GM18520 (cell line): ENCODE measurements around the gene TMEM238.

ENCODE experiments used
- ATAC-seq: cut with Tn5 transposase; IDR thresholded peaks from one replicate; pipeline ENCODE4 v1.9.1; 2021; ENCODE audit not compliant: unreplicated experiment

TMEM238 gene

DNA sequence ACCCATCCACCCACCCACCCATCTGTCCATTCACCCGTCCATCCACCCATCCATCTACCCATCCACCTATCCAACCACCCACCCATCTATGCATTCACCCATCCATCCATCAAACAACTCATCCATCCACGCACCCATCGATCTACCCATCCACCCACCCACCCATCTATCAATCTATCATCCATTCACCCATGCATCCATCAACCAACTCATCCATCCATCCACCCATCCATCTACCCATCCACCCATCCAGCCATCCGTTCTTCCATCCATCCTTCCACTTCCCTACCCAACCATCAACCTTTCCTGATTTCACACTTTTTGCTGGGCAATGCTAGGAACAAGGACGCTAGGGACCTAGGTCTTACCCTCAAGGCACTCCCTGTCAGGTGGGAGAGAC is 2.1 kb downstream of the TMEM238 start:
- ATAC-seq = no peak

GRCh38 chr19:55379174-55379573 is 4.9 kb downstream of the TMEM238 start:
- ATAC-seq = no peak

- ATAC-seq = no peak
Observed at GRCh38 chr19:55377356-55378131, 6.5 kb downstream of the TMEM238 start.

DNA sequence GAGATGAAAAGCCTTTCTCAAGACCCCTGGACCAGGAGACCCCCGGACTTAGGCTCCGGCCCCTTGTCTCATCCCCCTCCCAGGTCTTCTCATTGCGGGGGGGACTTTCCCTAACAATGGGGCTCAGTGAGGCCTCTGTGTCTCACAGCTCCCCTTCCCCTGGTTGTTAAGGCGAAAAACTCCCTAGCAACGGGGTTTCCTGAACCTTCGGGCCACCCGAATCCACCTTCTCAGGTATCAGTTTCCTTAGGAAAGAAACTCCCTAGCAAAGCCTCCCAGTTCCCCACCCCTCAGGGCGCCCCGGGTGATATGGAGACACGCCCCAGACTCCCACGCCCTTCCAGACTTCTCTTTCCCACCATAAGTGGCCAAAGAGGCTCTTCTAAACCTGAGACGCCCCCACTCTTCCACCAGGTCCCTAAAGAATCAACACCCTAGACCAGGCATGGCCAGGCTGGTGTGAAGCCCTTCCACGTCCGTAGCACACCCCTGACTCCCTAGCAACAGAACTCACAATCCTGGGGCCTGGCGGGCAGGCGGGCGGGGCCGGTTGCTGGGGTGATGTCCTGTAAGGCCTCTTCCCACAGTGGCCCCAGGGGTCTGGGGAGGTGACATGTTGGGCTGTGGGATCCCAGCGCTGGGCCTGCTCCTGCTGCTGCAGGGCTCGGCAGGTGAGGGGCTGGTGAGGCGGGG is 7.7 kb downstream of the TMEM238 start, which contains the start of gene TMEM190:
TMEM190 (plus strand) TSS at position 586 of the 693 bp plus-strand sequence; CDS start at position 614, 28 bp downstream.
- ATAC-seq = no peak

DNA sequence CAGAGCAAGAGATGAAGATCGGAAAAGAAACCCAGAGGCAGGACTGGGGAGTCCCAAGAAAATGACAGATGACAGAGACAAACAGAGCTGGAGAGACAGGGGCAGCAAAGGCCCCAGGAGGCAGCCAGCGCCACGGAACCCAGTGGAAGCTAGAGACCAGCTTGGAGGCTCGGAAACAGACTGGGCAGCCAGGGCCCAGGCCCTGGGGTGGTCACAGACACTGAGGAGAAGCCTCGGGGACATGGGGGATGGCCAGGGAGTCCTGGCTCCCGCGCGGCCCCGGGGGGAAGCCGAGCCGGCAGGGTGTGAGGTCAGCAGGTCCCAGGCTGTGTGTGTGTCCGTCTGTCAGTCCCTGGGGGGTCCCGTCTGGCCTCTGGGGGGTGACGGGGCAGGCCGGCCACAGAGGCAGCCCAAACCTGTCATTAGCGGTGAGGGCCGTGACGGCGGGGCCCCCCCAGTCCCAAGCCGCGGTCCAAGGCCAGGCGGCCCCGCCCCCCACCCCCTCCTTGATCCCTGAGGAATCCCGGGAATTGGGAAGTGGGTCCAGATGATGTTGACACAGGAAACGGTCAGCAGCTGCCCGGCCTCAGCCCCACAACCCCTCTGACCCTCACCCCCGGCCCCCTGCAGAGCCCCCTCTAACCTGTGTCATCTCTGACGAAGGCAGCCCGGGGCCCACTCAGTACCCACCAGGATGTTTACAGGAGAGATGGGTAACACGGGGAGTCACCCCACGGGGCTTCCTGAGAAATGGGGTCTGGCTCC is 9.9 kb downstream of the TMEM238 start:
- no peak for ATAC-seq

GRCh38 chr19:55373306-55373992 is 10.6 kb downstream of the TMEM238 start:
- ATAC-seq = no peak

DNA sequence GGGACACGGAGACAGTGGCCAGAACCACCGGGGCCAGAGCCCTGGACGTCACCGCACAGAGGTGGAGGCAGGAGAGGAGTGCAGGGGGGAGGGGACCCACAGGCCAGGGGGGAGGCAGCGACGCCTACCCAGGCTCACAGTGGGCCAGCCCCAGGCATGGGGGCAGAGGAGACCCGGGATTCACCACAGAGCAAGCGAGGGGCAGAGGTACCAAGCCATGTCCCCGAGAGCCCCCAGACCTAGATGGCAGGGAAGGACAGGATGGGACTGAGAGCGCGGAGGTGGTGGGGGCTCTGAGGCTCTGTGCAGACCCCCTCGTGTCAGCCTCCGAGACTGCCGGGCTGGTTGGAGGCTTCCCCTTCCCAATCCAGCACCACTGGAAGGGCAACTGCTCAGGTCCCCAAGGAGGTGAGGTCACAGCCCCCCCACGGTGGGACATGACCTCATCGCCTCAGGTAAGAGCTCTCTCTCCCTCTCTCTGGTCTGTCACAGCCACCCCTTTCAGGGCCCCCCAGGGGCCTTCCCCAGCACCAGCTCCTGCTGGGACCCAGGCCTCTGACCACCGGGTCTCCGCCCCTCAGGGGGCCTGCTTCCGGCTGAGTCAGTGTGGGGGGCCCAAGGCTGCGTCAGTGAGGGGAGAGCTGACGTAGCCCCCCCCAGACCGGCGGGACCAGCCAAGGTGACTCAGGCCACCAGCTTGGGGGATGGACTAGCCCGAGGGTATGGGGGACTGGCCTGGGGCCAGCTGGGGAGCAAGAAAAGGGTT is 11.6 kb downstream of the TMEM238 start:
- no peak for ATAC-seq

GRCh38 chr19:55370305-55370988 is 13.6 kb downstream of the TMEM238 start, which contains the start of gene IL11:
TSS of gene IL11 (minus strand) at chr19:55370463. CDS start at chr19:55370310, 153 bp downstream.
- ATAC-seq = no peak

DNA sequence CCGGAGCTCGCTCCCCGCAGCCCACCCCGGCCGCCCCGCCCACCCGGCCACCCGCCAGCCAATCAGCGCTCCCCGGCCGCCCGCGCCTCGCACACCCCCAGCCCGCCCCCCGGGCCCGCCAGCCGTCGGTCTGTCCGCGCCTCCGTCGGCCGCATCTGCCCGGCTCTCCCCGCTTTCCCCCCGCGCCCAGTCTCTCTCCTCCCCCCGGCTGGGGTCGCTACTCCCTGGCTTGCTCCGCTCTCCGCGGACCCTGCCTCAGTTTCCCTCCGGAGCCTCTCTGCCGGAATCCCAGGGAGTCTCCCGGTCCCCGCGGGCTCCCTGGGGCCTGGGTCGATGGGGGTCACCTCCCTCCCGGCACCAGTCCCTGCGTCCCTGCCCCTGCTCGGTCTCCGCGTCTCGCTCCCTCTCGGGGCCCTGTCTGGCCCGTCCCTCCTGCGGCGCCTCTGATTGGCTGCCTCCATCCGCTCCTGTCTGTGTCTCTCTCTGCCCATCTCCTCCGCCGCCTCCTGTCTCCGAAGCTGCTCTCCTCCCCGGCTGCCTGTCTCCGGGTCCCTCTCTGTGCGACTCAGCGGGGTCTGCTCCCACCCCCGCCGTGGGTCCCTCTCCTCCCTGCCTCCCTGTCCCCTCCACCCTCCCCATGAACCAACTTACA is 14.3 kb downstream of the TMEM238 start:
- ATAC-seq = no peak

DNA sequence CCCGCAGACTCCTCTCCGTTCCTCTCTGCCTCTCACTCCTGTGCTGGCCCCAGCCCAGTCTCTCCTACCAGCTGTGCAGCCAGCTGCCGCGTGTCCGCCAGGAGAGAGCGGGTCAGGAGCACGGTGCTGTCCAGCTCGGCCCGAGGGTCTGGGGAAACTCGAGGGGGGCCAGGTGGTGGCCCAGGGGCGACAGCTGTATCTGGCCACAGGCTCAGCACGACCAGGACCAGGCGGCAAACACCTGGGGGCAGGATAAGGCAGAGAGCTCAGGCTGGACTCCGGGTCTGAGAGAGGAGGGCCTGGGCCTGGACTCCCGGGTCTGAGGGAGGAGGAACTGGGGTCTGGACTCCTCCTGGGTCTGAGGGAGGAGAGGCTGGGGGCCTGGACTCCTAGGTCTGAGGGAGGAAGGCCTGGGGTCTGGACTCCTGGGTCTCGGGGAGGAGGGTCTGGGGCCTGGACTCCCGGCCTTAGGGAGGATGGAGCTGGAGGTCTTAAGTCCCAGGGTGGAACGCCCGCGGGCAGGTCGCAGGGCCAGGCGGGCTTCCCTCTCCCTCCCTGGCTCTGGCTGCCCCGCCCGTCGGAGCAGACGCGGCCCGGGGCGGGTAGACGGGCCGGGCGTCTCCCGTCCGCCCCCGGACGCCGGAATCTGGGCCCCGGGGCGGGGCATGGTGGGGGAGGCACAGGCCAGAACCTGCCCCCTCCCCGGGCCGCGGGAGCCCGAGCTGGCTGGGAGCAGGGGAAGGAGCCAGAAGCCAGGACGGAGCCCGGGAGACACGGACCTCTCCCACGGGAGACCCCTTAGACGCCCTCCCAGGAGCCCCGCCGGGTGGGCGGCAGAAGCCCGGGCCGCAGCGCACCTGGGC is 15.2 kb downstream of the TMEM238 start:
- ATAC-seq = no peak

DNA sequence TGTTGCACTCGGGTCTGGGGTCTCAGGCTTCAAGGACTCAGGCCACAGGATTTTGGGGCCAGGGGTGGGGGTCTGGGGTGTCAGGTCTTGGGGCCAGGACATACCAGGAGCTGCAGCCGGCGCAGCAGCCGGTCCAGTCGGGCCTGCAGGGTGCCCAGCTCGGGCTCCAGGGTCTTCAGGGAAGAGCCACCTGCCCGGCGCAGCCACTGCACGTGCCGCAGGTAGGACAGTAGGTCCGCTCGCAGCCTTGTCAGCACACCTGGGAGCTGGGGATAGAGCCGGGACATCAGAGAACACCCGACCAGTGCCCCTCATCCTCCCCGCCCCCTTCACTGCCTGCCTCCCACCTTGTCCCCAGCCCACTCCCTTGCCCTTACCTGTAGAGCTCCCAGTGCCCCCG is 16.0 kb downstream of the TMEM238 start:
- no peak for ATAC-seq

GRCh38 chr19:55366790-55367189 is 17.3 kb downstream of the TMEM238 start:
- no peak for ATAC-seq

- ATAC-seq = no peak
Observed at GRCh38 chr19:55365964-55366363, 18.1 kb downstream of the TMEM238 start.

DNA sequence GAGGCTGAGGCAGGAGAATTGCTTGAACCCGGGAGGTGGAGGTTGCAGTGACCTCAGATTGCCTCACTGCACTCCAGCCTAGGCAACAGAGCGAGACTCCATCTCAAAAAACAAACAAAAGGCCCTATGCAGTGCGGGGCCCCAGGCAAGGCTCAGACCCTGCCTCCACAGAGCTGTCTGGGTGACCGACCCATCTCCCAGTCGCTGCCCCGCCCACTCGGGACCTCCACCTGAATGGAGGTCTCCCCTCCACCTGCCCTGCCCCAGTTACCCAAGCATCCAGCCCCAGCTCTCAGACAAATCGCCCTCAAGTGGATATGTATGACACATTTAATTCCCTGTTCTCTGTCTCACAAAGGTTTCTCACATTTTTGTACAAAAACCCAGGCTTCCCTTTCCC is 18.8 kb downstream of the TMEM238 start:
- no peak for ATAC-seq

DNA sequence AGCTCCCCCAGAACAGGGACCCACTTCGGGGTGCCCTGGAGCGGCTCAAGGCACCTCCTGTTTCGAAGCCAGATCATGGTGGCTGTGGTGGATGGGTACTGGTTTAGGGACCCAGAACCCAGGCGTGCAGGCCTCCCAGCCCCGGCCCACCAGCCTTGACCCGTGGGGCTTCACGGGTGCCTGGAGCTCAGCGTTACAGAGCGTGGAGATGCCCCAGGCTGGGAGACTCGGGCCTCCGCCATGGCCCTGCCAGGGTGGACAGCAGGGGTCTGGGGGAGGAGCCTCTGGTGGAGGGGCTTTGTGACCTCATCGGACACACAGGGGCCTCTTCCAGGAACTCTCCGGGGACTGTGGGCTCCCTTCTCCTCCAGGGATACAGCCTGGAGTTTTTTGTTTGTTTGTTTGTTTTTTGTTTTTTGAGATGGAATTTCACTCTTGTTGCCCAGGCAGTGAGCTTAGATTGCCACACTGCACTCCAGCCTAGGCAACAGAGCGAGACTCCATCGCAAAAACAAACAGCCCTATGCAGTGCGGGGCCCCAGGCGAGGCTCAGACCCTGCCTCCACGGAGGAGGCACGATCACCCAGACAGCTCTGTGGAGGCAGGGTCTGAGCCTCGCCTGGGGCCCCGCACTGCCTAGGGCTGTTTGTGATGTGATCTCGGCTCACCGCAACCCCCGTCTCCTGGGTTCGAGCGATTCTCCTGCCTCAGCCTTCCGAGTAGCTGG is 20.9 kb downstream of the TMEM238 start, which contains the start of gene GARIN5B:
GARIN5B (minus strand) TSS at position 271 of the 727 bp plus-strand sequence; CDS start at position 77, 194 bp downstream.
- ATAC-seq = no peak

DNA sequence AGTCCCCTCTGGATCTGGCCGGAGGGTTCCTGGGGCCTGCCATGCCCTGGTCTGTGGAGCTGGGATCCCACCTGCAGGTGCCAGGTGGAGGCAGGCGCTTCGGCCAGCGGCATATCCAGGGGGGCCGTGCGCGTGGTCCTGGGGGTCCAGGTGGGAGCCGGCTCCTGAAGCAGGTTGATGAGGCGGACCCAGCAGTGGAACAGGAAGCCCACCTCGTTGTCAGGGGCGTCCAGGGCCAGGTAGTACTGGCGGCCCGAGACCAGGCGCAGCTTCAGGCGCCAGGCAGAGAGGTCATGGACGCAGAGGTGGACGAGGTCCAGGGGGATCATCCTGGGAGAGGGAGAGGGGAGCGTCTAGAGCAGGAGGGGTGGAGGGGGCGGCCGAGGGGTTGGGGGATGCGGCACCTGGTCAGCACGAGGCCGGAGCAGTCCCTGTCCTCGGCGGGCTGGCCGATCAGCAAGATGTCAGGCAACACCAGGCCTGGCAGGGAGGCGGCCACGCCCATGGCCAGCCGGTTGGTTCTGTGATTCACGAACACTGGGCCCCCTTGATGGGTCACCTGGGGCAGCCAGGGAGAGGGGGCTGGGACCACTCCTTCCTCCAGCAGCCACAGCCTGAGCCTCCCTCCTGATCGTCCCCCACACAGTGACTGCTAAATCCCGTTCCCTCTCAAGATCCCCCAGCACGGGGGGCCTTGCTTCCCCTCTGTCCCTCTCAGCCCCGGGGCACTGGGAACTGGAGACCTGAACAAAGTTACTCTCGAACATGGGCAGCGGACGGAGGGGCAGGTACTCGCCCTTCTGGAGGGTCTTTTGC is 21.7 kb downstream of the TMEM238 start:
- no peak for ATAC-seq

GRCh38 chr19:55360902-55361301 is 23.2 kb downstream of the TMEM238 start:
- ATAC-seq = no peak
